ENCODE measurements around the gene TRIM73. TPM values are rescaled to one million over a fixed set of nuclear protein-coding genes. Genes with fewer than 3 reads are reported as not detected.

The TRIM73 gene
- 1 to 10 TPM in 1 of 2 donors, under 1 TPM in 1; 0.67 to 1.0 TPM for total RNA-seq

GRCh38 chr7:75395329-75395728 is at the start of gene TRIM73:
Gene TRIM73 (plus strand): TSS chr7:75395629. CDS start chr7:75398934, 3,305 bp downstream.

Small RNA genes lying within 50 kb of the gene (small RNA-seq; reads per million reads assigned to genes)
- gene RF00019 = 0 reads per million in 2 donors

Other genes with a start within 250 kb of the TRIM73 start
- 10 to 100 TPM in 1 of 2 donors, 1 to 10 TPM in 1; 8.3 to 10.7 TPM for gene POM121C, start 90.7 kb downstream of the TRIM73 start, total RNA-seq
- under 1 TPM in 1 of 2 donors, not detected in 1; under 0.01 TPM for gene SPDYE5, start 96.7 kb downstream of the TRIM73 start, total RNA-seq

Measured in melanocyte of skin (primary cell).